OCI-LY7 (cell line): Measurements from ENCODE around the gene ICE2. TPM values are rescaled to one million over a fixed set of nuclear protein-coding genes. Genes with fewer than 3 reads are reported as not detected.

ENCODE experiments used
- BruUV-seq: library from RNA; stranded (reverse); fragments of 400-500 nt; replicated peaks from 2 replicates; lab custom pipeline; 2021; lab: Mats Ljungman, UMichigan
- CTCF ChIA-PET: fragments of 300-600 bp; sonication (Branson Sonifier 250); formaldehyde crosslinking; loops from one replicate; lab custom pipeline; 2022; ENCODE audit warnings: antibody characterized with exemption; ENCODE audit not compliant: unreplicated experiment; lab: Charles Lee
- POLR2A ChIA-PET: fragments of 300-600 bp; sonication (Branson Sonifier 250); formaldehyde crosslinking; loops from one replicate; lab custom pipeline; 2022; ENCODE audit warnings: antibody characterized with exemption; lab: Charles Lee
- DNase-seq: peaks from one replicate; pipeline ENCODE4 v3.0.0-alpha.2; 2015; ENCODE audit warnings: low spot score
- H2AFZ ChIP-seq: fragments of 200-600 bp; sonication (generic), shearing (Covaris generic); 2 replicates; pipeline ENCODE4 v1.6.1; 2014; ENCODE audit warnings: mild to moderate bottlenecking, antibody characterized with exemption, low read length, moderate library complexity
- H3K27ac ChIP-seq: fragments of 200-600 bp; sonication (generic); 2 replicates; pipeline ENCODE4 v1.5.1; 2014; ENCODE audit warnings: mixed run types, low read depth, mild to moderate bottlenecking, moderate library complexity, low read length, inconsistent platforms; ENCODE audit not compliant: poor library complexity, severe bottlenecking
- H3K36me3 ChIP-seq: fragments of 200-600 bp; sonication (generic); 2 replicates; pipeline ENCODE4 v1.6.1; 2014; ENCODE audit warnings: mild to moderate bottlenecking, antibody characterized with exemption, low read length, moderate library complexity, mixed read lengths; ENCODE audit not compliant: insufficient read depth
- H3K4me1 ChIP-seq: fragments of 200-600 bp; sonication (generic); 2 replicates; pipeline ENCODE4 v1.5.1; 2014; ENCODE audit warnings: mild to moderate bottlenecking, low read length; ENCODE audit not compliant: insufficient read depth, poor library complexity, severe bottlenecking
- H3K4me2 ChIP-seq: fragments of 200-600 bp; sonication (generic); 2 replicates; pipeline ENCODE4 v1.6.1; 2014; ENCODE audit warnings: mild to moderate bottlenecking, low read length
- H3K4me3 ChIP-seq: fragments of 200-600 bp; sonication (generic); 2 replicates; pipeline ENCODE4 v1.5.1; 2014; ENCODE audit warnings: mild to moderate bottlenecking, low read depth, low read length; ENCODE audit not compliant: poor library complexity, severe bottlenecking
- H3K79me2 ChIP-seq: fragments of 200-600 bp; sonication (generic); 2 replicates; pipeline ENCODE4 v1.6.1; 2016; ENCODE audit warnings: low read depth, mild to moderate bottlenecking, low read length, moderate library complexity, mixed read lengths; ENCODE audit not compliant: insufficient read depth
- H3K9me2 ChIP-seq: fragments of 200-600 bp; sonication (generic); 2 replicates; pipeline ENCODE4 v1.6.1; 2016; ENCODE audit warnings: mild to moderate bottlenecking, low read length, mixed read lengths; ENCODE audit not compliant: insufficient read depth
- H3K9me3 ChIP-seq: fragments of 200-600 bp; sonication (generic); 2 replicates; pipeline ENCODE4 v1.6.1; 2014; ENCODE audit warnings: mild to moderate bottlenecking, mixed run types, low read length, mixed read lengths
- H4K20me1 ChIP-seq: fragments of 200-600 bp; sonication (generic); 2 replicates; pipeline ENCODE4 v1.6.1; 2014; ENCODE audit warnings: mild to moderate bottlenecking, antibody characterized with exemption, low read length, moderate library complexity, mixed read lengths; ENCODE audit not compliant: insufficient read depth
- EZH2phosphoT487 ChIP-seq: fragments of 200-600 bp; sonication (generic); IDR thresholded peaks from 2 replicates; pipeline ENCODE4 v1.6.1; 2018; ENCODE audit warnings: low read depth, borderline replicate concordance, mild to moderate bottlenecking, mixed run types, antibody characterized with exemption, low read length, moderate library complexity, mixed read lengths
- intact Hi-C: fragments of 100-400 bp; cut with micrococcal nuclease; formaldehyde crosslinking; loops from one replicate; pipeline ENCODE4 v1.10.0; 2022; ENCODE audit not compliant: unreplicated experiment
- total RNA-seq, 2 experiments: library from RNA; depleted of rRNA in 1 of 2; stranded (reverse); fragments of >200 nt in 1 of 2; shearing (Covaris generic) in 1 of 2; gene quantifications; 2 replicates each; pipeline ENCODE4 v1.2.3, GENCODE V29; 2014 to 2022
- TF ChIP-seq, protein P1 (sequence below): fragments of 200-600 bp; sonication (generic); conservative IDR thresholded peaks from 2 replicates; pipeline ENCODE4 v1.5.1; 2014; ENCODE audit warnings: mild to moderate bottlenecking, antibody characterized with exemption, low read length, moderate library complexity, mixed read lengths

The ICE2 gene
- total RNA-seq, 2 experiments from 2014 or later: 37.1 to 78.1 TPM

DNA sequence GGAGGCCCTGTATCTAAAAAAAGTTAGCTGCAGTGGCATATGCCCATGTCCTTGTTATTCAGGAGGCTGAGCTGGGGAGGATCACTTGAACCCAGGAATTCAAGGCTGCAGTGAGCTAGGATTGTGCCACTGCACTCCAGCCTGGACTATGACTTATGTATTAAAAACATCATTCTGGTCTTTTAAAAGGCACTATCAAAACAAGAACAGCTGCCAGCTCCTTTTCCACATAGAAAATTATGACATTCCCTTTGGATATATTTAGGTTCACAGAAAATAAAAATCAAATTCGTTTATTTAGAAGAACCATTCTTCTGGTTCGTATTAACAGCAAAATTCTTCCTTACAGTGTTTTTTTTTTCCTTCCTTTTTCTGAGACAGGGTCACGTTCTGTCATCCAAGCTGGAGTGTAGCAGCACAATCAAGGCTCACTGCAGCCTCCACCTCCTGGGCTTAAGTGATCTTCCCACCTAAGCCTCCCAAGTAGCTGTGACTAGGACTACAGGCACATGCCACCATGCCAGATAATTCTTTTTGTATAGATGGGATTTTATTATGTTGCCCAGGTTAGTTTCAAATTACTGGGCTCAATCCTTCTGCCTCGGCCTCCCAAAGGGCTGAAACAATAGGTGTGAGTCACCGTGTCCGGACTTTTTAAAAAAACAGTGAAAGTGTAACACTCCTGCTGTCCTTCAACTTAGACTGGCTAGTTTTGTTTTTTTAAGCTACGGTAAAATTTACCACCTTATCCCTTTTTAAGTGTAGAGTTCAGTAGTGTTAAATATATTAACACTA is 13.9 kb downstream of the ICE2 start:
- intact Hi-C loops: no loop called here
- Histone ChIP-seq H3K36me3 (peaks cover 94% of the 10 kb centered on the region), H3K9me3 (no peaks in the 10 kb centered on the region), H4K20me1 (no peaks in the 10 kb centered on the region), H3K4me3 (no peak overlapping the region), H3K4me1 (no peaks in the 10 kb centered on the region), H3K4me2 (no peak overlapping the region), H3K79me2 (no peaks in the 10 kb centered on the region), H3K9me2 (no peaks in the 10 kb centered on the region), H2AFZ (no peak overlapping the region), H3K27ac (no peak overlapping the region)
- POLR2A ChIA-PET: interaction anchor here (0.6 kb wide), 2 partner anchors 687 to 772 kb away, joined by 3 to 4 read pairs; no protein-coding TSS in a partner anchor
- DNase-seq: no peak
- BruUV-seq: no TSS peak
- CTCF ChIA-PET: no interaction called here
- TF ChIP-seq EZH2phosphoT487: no peak
- TF ChIP-seq, protein P1, sequence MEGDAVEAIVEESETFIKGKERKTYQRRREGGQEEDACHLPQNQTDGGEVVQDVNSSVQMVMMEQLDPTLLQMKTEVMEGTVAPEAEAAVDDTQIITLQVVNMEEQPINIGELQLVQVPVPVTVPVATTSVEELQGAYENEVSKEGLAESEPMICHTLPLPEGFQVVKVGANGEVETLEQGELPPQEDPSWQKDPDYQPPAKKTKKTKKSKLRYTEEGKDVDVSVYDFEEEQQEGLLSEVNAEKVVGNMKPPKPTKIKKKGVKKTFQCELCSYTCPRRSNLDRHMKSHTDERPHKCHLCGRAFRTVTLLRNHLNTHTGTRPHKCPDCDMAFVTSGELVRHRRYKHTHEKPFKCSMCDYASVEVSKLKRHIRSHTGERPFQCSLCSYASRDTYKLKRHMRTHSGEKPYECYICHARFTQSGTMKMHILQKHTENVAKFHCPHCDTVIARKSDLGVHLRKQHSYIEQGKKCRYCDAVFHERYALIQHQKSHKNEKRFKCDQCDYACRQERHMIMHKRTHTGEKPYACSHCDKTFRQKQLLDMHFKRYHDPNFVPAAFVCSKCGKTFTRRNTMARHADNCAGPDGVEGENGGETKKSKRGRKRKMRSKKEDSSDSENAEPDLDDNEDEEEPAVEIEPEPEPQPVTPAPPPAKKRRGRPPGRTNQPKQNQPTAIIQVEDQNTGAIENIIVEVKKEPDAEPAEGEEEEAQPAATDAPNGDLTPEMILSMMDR: no peak

DNA sequence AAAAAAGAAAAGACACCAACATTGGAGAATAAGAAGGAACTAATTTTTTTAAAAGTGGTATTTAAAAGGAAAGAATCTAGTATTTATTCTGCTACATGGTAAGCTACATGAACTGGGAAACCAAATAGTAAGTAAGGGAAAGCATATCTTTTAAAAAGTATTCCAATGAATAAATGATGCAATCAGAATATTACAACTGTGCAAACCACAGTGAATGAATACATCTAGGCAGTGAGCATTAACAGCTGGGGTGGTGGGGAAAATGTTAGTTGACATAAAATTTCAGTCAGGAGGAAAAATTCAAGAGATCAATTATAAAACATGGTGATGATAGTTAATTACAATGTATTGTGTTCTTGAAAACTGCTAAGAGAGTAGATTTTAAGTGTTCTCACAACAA is 16.9 kb downstream of the ICE2 start:
- DNase-seq: no peak

More for the DNA sequence above, 16.9 kb downstream of the ICE2 start:
- no peak overlapping the region for H3K4me2 ChIP-seq
- no TSS peak for BruUV-seq
- H3K27ac ChIP-seq: no peak overlapping the region
- H3K79me2 ChIP-seq: no peaks in the 10 kb centered on the region
- intact Hi-C loops: no loop called here
- POLR2A ChIA-PET: no interaction called here
- H4K20me1 ChIP-seq: no peaks in the 10 kb centered on the region; the same call in 1 of the 2 replicates
- CTCF ChIA-PET: no interaction called here
- H3K4me1 ChIP-seq: no peaks in the 10 kb centered on the region
- no peak overlapping the region for H2AFZ ChIP-seq
- H3K4me3 ChIP-seq: no peak overlapping the region
- H3K36me3 ChIP-seq: peaks cover 80% of the 10 kb centered on the region
- H3K9me3 ChIP-seq: no peaks in the 10 kb centered on the region
- H3K9me2 ChIP-seq: no peaks in the 10 kb centered on the region
- TF ChIP-seq, protein P1: no peak
- TF ChIP-seq EZH2phosphoT487: no peak
